Measurements from ENCODE around the gene LRRK1.

- TF ChIP-seq CTCF (IDR thresholded peaks at IDR 0.05) (no peak), POLR2A (IDR thresholded peaks at IDR 0.05) (no peak)
These were observed 147.6 kb downstream of the LRRK1 start for GRCh38 chr15:101066501-101067408.

Measured in thyroid gland (tissue), 4 donors.